ENCODE results near the gene SYDE2. TPM values are rescaled to one million over a fixed set of nuclear protein-coding genes. Genes with fewer than 3 reads are reported as not detected.

Gene SYDE2
- total RNA-seq, 1 donor from 2014 or later, result 2.9 TPM

DNA sequence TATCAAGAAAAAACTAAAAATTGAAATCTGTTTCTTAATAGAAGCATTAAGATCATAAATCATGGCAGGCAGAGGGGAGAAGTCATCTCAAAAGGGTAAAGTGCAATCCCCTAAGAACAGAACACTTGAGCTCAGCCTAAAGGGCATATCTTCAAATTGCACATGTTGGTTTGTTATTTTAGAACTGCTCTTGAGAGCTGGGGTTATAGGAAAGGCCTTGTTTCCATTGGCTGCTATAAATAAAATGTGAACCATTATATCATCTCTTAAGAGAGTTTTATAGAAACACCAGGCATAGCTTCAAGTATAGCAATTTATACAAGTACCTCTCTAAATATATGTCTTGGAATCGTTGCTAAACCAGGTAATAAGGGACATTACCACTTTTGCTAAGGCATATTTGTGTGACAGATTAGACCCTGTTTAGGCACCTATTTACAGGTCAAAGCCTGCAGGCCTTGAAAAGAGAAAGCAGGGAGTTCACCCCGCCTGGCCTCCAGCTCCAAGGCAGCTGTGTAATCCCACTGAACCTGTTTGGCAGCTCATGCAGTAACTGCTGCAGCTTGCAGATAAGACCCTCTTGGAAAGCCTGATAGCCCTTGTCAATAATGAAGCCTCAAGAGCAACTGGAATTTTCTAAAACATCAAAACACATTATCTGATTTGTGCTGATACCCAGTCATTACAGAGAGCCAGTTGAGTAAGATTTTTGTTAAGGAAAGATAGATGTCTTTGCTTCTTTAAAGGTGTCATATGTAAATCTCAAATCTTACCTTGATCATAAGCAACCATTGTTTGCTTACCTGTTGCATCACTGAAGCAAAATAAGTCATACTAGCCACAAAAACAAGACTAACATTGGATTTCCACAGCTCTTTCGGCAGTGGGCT is 24.2 kb upstream of the SYDE2 start:
- no peak for TF ChIP-seq CTCF (conservative IDR thresholded peaks at IDR 0.05; ENCODE audit: low read depth, low read length)
- no peak for DNase-seq (ENCODE audit: low read depth)
- H3K4me3 ChIP-seq (ENCODE audit: low read depth, low read length), result no peak overlapping the region

- H3K4me3 ChIP-seq (ENCODE audit: low read depth, low read length), result no peak overlapping the region
- TF ChIP-seq CTCF (conservative IDR thresholded peaks at IDR 0.05; ENCODE audit: low read depth, low read length), result no peak
- no peak for DNase-seq (ENCODE audit: low read depth)
Measured at GRCh38 chr1:85224295-85224694, 23.5 kb upstream of the SYDE2 start.

GRCh38 chr1:85223334-85223733 is 22.5 kb upstream of the SYDE2 start:
- no peak for DNase-seq (ENCODE audit: low read depth)
- no peak overlapping the region for H3K4me3 ChIP-seq (ENCODE audit: low read depth, low read length)
- TF ChIP-seq CTCF (conservative IDR thresholded peaks at IDR 0.05; ENCODE audit: low read depth, low read length), result no peak

GRCh38 chr1:85220756-85221201 is 20.0 kb upstream of the SYDE2 start:
- TF ChIP-seq CTCF (conservative IDR thresholded peaks at IDR 0.05; ENCODE audit: low read depth, low read length), result no peak
- no peak overlapping the region for H3K4me3 ChIP-seq (ENCODE audit: low read depth, low read length)
- DNase-seq (ENCODE audit: low read depth), result no peak

DNA sequence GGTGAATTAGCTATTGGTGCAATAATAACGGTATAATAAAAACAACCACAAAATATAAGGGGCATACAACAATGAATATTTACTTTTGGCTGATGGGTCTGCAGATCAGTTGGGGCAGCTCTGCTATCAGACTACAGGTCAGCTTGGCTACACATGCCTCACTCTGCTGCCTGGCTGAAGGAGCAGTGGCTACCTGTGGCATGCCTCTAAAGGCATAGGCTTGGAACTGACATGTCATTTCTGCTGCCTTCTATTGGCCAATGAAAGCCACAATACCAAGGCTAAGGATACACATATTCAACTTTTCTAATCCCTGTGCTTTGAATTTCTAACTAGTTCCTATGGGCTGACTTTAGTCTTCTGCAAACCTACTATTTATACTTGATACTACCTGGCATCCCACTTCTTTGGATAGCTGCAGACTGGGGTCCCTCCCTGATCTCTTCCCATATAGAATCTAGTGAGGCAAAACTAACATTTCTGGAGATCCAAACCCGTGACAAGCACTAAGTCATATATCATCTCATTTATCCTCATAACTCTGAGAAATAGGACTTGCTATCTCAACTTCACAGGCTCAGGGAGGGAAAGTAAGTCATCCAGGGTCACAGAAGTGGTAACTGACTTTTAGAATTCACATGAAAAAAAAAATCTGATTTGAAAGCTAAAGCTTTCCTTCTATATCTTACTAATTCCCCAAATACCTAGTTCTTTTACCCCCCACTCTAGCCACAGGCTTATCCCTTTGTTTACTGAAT is 19.2 kb upstream of the SYDE2 start:
- no peak for DNase-seq (ENCODE audit: low read depth)
- TF ChIP-seq CTCF (conservative IDR thresholded peaks at IDR 0.05; ENCODE audit: low read depth, low read length), result no peak
- no peak overlapping the region for H3K4me3 ChIP-seq (ENCODE audit: low read depth, low read length)

DNA sequence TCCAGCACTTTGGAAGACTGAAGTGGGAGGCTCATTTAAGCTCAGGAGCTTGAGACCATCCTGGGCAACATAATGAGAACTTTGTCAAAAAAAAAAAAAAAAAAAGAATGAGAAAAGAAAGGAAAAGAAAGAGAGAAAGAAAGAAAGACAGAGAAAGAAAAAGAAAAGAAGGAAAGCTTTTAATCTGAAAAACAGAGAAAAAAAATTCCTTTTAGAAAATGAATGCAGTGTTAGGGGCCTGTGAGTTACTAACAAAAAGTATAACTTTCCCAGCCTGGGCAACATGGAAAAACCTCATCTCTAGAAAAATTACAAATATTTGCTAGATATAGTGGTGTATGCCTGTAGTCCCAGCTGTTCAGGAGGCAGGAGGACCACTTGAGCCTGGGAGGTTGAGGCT is 15.9 kb upstream of the SYDE2 start:
- TF ChIP-seq CTCF (conservative IDR thresholded peaks at IDR 0.05; ENCODE audit: low read depth, low read length), result no peak

More for the DNA sequence above, 15.9 kb upstream of the SYDE2 start:
- DNase-seq (ENCODE audit: low read depth), result no peak
- H3K4me3 ChIP-seq (ENCODE audit: low read depth, low read length), result no peak overlapping the region

All from epithelial cell of proximal tubule (primary cell).